ENCODE results near the gene AKR7A3.
"Not testable (repeated sequence)": the region's sequence is repeated elsewhere in the genome, so short reads cannot be mapped to it uniquely, and the experiment has no call there.

AKR7A3 gene

DNA sequence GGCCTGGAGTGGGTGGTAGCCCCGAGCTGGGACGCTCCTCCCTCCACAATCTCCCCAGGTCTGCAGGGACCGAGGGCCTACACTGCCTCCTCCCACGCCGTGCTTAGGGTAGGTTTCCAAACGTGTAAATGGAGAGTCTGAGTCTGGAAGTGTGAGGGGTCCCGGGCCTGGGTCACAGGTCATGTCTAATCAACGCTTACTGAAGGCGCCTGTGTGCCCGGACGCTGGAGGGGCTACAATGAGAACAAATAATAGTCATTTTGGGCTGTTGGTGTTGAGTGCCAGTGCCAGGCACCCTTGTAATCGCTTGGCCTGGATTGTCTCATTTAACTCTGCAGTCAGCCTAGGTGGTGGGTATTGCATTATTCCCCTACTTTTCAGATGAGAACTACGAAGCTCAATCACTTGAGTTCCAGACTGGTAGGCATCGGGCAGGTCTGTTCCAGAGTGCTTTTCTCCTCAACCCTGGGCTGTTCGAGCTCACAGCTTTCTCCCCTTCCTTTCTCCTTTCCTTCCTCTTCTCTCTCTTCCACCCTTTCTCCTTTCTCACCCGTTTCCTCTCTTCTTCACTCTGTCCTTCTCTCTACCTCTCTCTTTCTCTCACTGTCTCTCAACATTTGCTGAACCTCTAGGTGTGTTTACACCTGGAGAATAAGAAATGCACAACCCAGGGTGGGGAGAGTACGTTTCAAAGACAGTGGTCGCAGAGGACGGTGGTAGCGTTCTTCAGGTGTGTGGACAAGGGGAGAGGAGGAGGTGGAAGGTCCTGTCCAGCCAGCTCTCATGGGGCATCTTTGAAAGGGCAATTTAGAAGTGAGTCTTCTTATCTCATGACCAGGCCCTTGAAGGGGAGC, 24.4 kb upstream of the AKR7A3 start:
- H3K4me1 Mint-ChIP-seq (ENCODE audit: low read depth) = peaks cover 70% of the 10 kb centered on the region
- peak overlapping the region; percentile 75 for H3K27ac Mint-ChIP-seq
- H3K27me3 Mint-ChIP-seq = no peaks in the 10 kb centered on the region
- peak overlapping the region; percentile 87 for H3K4me3 Mint-ChIP-seq
- intact Hi-C loops (cut with micrococcal nuclease) = loop anchor here (2.0 kb wide), 1 partner anchor 62 kb away; the partner anchor contains the start of genes EMC1 and MRTO4
- peaks cover 47% of the 10 kb centered on the region for H3K36me3 Mint-ChIP-seq (ENCODE audit: low read depth)
- no peaks in the 10 kb centered on the region for H3K9me3 Mint-ChIP-seq

DNA sequence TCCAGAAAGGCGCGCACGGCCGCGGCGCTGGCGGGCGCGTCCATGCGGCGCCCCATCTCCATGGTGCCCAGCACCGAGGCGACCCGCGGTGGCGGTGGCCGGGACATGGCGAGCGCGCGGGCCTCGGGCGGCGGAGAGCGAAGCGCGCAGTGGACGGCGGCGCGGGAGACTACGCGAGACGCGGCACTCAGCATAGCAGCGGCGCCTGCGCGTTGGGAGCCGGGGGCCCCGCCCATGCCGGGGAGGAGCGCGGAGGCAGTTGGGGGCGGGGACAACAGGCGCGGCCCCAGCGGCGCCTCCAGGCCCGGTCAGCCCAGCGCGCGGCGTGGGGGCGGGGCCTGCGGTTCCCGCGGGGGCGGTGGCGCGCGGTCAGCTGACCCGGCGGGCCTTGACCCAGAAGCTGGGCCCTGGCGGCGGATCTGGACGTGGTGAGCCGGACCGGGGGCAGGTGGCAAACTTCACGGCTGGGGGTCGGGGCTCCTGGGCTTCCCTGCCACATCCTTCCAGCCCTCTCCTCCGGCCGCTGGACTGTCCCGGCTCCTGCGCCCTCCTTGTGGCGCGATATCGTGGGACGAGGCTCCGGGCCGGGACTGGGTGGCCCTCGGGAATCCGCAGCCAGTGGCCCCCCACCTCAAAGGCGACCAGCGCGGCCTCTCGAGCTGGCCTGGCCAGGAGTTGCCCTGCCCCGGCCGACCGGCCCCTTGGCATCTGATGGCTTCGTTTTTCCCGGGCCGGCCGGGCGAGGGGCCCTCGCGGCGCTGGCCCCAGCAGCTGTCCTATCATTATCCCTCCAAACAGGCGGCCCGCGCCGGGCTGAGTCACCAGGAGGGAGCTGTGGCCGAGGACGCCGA, 23.6 kb upstream of the AKR7A3 start, which contains the start of the genes AKR7A2 and SLC66A1:
AKR7A2 (minus strand) TSS at position 214 of the 851 bp plus-strand sequence; CDS start at position 194, 20 bp downstream.
SLC66A1 (plus strand) TSS at position 396 of the 851 bp plus-strand sequence. CDS start 5,352 bp downstream, outside the sequence.
- H3K9me3 Mint-ChIP-seq = no peaks in the 10 kb centered on the region
- peak within 1 kb of the TSS; percentile 75 for H3K27ac Mint-ChIP-seq
- H3K4me3 Mint-ChIP-seq = peak within 1 kb of the TSS; percentile 87
- H3K4me1 Mint-ChIP-seq (ENCODE audit: low read depth) = peaks cover 62% of the 10 kb centered on the region
- H3K36me3 Mint-ChIP-seq (ENCODE audit: low read depth) = peaks cover 47% of the 10 kb centered on the region
- intact Hi-C loops (cut with micrococcal nuclease) = loop anchor here (2.0 kb wide), 1 partner anchor 61 kb away; the partner anchor contains the start of genes EMC1 and MRTO4
- H3K27me3 Mint-ChIP-seq = no peaks in the 10 kb centered on the region

DNA sequence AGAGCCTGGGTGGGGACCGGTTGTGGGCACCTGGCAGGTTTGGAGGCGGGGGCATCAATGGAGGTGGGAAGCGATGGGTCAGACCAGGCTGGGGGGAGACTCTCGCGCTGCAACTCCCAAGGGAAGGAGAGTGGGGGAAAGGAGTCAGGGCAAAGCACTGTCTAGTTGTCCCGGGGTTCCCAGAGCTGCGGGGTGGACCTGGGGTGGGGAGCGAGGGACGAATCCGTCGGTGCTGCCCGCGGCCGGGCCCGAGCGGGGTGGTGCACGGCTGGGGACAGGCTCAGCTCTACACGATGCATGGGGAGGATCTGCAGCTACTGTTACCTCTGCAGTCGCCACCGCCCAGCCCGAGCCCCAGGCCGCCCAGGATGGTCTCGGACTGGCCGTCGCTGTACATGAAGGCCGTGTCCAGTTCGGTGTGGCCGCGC, 22.9 kb upstream of the AKR7A3 start:
- H3K4me1 Mint-ChIP-seq (ENCODE audit: low read depth) = peaks cover 57% of the 10 kb centered on the region
- intact Hi-C loops (cut with micrococcal nuclease) = no loop called here
- peak overlapping the region; percentile 75 for H3K27ac Mint-ChIP-seq
- no peaks in the 10 kb centered on the region for H3K27me3 Mint-ChIP-seq
- H3K36me3 Mint-ChIP-seq (ENCODE audit: low read depth) = peaks cover 47% of the 10 kb centered on the region
- peak overlapping the region; percentile 86 for H3K4me3 Mint-ChIP-seq
- no peaks in the 10 kb centered on the region for H3K9me3 Mint-ChIP-seq

DNA sequence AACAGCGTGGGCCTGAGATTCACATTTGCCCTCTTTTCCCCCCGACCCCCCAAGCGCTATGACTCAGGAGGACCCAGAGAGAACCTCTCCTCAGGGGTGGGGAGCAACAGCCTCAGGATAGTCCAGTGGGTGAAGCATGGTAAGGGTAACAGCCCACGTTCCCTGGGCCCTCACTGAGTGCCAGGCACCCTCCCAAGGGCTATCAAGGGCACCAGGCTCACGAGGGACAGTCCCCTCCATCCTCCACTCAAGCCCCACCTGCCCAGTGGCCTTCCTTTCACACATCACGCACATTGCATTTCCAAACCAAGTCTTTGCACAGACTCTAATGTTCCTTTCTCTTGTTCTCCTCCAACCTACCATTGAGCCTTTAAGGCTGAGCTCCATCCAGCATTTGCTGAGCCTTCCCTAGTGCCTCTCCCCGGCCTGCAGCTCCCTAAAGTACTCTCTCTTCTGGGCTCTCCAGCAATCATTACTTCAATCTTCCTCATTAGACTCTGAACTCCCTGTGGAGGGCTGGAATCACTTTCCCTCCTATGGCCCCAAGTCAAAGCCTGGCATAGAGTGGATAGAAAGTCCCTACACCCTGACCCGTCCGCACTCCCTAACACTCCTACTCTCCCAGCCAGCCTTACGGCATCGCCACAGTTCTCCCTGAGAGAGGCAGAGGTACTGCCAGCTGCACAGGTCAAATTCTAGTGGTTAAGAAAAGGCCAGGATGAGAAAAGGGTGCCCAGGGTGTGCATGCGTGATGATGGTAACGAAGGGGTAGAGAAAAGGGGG, 22.3 kb upstream of the AKR7A3 start:
- Mint-ChIP-seq H3K9me3 (no peaks in the 10 kb centered on the region), H3K4me1 (ENCODE audit: low read depth) (peaks cover 51% of the 10 kb centered on the region), H3K27ac (peak overlapping the region; percentile 75), H3K36me3 (ENCODE audit: low read depth) (peaks cover 47% of the 10 kb centered on the region), H3K27me3 (no peaks in the 10 kb centered on the region), H3K4me3 (peak overlapping the region; percentile 86)
- intact Hi-C loops (cut with micrococcal nuclease) = no loop called here

DNA sequence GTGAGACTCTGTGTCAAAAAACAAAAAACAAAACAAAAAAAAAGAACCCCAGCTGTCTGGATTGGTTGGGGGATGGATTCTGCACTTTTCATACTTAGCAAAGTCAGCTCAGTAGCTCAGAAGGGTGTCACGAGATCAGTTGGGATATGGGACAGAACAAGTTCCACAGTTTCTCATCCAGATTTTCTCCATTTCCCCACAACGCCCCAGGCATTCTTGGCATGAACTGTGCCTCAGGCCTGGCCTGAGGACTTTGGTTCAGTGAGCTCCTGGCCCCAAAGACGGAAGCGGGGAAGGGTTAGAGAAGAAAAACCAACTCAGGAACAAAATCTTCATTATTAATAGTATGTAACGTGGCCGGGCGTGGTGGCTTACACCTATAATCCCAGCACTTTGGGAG, 21.5 kb upstream of the AKR7A3 start:
- Mint-ChIP-seq H3K4me1 (ENCODE audit: low read depth) (peaks cover 42% of the 10 kb centered on the region), H3K9me3 (no peaks in the 10 kb centered on the region), H3K27ac (no peak overlapping the region), H3K36me3 (ENCODE audit: low read depth) (peaks cover 50% of the 10 kb centered on the region), H3K27me3 (no peaks in the 10 kb centered on the region), H3K4me3 (no peak overlapping the region)
- intact Hi-C loops (cut with micrococcal nuclease) = no loop called here

DNA sequence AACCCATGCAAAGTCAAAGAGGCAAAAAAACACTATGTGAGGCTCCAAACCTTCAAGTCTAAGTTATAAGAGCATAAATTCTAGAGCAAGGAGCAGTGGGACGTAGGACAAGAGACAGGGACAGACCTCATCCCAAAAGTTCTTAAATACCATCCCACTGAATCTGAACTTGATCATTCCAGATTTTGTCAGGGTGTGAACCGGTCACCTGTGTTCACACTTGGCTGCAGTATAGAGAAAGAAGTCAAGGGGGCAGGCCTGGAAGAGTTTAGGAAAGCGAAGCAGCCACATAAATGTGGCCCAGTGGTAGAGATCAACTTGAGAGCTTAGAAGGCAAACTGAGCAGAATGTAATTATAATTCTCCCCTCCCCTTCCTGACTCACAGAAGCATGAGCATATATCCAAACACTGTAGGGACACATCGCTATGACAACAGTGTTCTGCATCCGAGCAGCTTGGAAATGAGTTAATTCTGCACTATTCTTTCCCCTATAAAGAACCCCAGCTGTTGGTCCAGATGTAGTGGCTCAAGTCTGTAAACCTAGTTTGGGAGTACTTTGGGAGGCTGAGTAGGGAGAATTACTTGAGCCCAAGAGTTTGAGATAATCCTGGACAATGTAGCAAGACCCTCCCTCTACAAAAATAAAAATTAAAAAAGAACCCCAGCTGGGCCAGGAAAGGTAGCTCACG, 20.7 kb upstream of the AKR7A3 start:
- Mint-ChIP-seq H3K4me1 (ENCODE audit: low read depth) (peaks cover 34% of the 10 kb centered on the region), H3K36me3 (ENCODE audit: low read depth) (peaks cover 58% of the 10 kb centered on the region), H3K27ac (no peak overlapping the region), H3K27me3 (no peaks in the 10 kb centered on the region), H3K9me3 (no peaks in the 10 kb centered on the region), H3K4me3 (no peak overlapping the region)
- intact Hi-C loops (cut with micrococcal nuclease) = no loop called here

DNA sequence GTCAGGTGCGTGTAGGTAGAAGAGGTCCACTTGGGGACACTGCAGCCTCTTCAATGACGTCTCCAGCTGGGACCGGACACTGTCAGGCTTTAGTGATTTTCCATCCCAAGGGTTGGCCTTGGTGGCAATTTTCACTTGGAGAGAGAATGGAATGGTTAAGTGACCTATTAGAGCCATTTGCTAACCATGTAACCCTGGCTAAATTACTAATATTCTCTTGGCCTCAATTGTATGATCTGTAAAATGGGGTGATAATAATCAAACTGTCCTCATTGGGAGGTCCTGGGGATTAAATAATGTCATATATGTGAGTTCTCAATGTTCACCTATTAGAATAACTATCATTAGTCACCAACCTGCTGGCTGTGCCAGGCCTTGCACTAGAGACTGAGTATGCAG, 19.9 kb upstream of the AKR7A3 start:
- no peaks in the 10 kb centered on the region for H3K27me3 Mint-ChIP-seq
- H3K36me3 Mint-ChIP-seq (ENCODE audit: low read depth) = peaks cover 63% of the 10 kb centered on the region
- no peak overlapping the region for H3K4me3 Mint-ChIP-seq
- H3K27ac Mint-ChIP-seq = no peak overlapping the region
- H3K4me1 Mint-ChIP-seq (ENCODE audit: low read depth) = peaks cover 27% of the 10 kb centered on the region
- intact Hi-C loops (cut with micrococcal nuclease) = no loop called here
- no peaks in the 10 kb centered on the region for H3K9me3 Mint-ChIP-seq

DNA sequence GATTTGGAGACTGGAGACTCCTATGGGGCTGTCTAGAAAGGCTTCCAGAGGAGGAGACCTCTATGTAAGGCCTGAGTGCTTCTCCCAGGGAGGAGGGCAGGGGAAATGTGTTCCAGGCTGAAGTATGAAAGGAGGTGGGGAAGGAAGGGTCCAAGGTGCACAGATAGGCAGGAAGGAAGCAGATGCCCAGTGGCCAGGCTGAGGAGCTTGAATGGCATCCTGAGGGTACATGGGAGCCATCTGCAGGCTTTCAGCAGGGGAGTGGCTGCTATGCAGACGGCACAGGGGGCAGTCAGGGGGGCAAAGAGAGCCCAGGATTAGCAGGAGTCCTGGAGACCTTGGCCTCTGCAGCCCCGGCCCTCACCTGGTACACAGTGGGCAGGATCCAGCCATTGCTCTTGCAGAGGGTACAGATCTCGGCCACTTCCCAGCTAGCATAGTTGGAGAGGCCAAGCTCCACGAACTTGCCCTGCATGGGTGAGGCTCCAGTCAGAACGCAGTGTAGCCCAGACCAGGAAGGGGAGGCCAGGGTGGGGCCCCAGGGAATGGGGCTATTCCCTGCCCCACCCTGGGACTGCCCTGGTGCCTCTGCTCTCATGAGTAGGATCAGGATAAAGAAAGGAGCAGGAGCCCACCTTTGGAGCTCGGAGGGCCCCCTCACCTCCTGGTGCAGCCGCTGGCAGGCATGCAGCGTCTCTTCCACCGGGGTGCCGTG, 19.4 kb upstream of the AKR7A3 start:
- no peak overlapping the region for H3K4me3 Mint-ChIP-seq
- no peak overlapping the region for H3K27ac Mint-ChIP-seq
- H3K36me3 Mint-ChIP-seq (ENCODE audit: low read depth) = peaks cover 64% of the 10 kb centered on the region
- intact Hi-C loops (cut with micrococcal nuclease) = no loop called here
- peaks cover 21% of the 10 kb centered on the region for H3K4me1 Mint-ChIP-seq (ENCODE audit: low read depth)
- H3K9me3 Mint-ChIP-seq = no peaks in the 10 kb centered on the region
- H3K27me3 Mint-ChIP-seq = no peaks in the 10 kb centered on the region

DNA sequence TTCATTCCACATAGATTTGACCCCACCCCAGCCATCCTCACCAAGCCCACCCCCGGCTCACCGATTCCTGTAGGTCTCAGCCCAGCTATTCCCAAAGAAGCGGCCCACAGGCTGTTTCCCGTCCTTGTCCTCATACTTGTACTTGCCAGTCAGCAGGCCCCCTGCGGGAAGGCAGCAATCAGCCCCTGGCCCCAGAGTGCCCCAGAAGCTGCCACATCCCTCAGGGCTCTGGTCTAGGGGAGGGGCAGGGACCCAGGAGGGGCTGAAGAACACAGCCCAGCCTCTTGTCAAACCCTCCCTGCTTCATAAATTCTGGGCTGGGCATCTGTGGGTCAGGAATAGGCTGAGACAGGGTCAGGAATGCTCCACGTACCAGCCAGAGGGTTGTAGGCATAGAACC, 18.4 kb upstream of the AKR7A3 start:
- H3K36me3 Mint-ChIP-seq (ENCODE audit: low read depth) = peaks cover 67% of the 10 kb centered on the region
- H3K27ac Mint-ChIP-seq = no peak overlapping the region
- H3K4me3 Mint-ChIP-seq = no peak overlapping the region
- H3K4me1 Mint-ChIP-seq (ENCODE audit: low read depth) = peaks cover 20% of the 10 kb centered on the region
- H3K27me3 Mint-ChIP-seq = no peaks in the 10 kb centered on the region
- intact Hi-C loops (cut with micrococcal nuclease) = no loop called here
- no peaks in the 10 kb centered on the region for H3K9me3 Mint-ChIP-seq

DNA sequence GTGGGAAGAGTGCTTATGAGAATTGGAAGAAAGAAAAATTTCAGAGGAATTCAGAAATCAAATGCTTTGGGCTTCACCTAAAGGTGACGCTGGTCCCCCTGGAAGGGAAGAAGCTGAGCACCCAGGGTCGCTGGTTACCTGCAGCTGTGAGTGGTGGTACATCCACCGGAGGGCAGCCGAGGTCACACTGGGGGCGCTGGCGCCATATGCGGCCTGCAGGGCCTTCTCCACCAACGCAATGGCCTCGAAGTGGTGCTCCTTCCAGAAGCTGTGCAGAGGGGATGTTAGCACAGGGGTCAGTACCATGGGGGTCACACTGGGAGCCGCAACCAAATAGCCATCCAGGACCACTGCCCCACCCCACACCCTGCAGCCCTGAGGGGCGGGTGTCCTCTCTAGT, 17.3 kb upstream of the AKR7A3 start:
- no peaks in the 10 kb centered on the region for H3K9me3 Mint-ChIP-seq
- no peaks in the 10 kb centered on the region for H3K27me3 Mint-ChIP-seq
- H3K4me1 Mint-ChIP-seq (ENCODE audit: low read depth) = peaks cover 14% of the 10 kb centered on the region
- intact Hi-C loops (cut with micrococcal nuclease) = no loop called here
- H3K4me3 Mint-ChIP-seq = no peak overlapping the region
- peaks cover 67% of the 10 kb centered on the region for H3K36me3 Mint-ChIP-seq (ENCODE audit: low read depth)
- no peak overlapping the region for H3K27ac Mint-ChIP-seq

DNA sequence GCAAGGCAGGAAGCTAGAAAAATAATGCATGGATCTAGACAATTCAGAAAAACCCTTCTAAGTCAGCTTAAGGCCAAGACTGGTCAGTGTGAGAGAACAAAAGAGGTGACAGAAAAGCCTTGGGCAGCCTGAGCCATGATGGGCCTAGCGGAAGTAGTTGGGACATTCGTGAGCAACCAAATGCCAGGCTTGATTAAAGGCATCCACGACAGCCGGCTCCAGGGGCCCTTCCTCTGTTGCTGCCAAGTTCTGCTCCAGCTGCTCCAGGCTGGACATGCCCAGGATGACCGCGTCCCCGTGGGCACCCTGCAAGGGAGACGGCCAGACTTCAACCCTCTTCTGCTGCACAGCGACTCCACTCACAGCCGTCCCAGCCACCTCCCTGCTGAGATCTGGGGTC, 15.5 kb upstream of the AKR7A3 start:
- intact Hi-C loops (cut with micrococcal nuclease); H3K4me1 Mint-ChIP-seq (ENCODE audit: low read depth); H3K4me3 Mint-ChIP-seq; H3K9me3 Mint-ChIP-seq; H3K27me3 Mint-ChIP-seq; H3K27ac Mint-ChIP-seq: not testable (repeated sequence)
- H3K36me3 Mint-ChIP-seq (ENCODE audit: low read depth) = peaks cover 67% of the 10 kb centered on the region

DNA sequence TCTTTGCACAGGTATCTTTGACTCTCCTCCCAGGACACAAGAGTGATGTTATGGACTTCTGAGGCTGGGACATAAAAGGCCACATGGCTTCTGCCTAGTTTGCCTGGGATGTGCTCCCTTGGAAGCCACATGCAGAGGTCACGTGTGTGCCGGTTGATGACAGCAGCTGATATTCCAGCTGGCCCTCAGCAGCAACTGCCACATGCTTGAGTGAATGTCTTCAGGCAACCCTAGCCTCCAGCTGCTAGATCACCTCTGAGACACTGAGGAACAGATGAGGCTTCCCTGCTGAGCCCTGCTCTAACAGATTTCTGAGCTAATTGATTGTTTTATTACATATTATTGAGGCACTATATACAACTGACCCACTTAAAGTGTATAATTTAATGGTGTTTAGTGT, 11.6 kb upstream of the AKR7A3 start:
- Mint-ChIP-seq H3K4me1 (ENCODE audit: low read depth) (no peaks in the 10 kb centered on the region), H3K9me3 (peaks cover 17% of the 10 kb centered on the region), H3K27me3 (no peaks in the 10 kb centered on the region), H3K36me3 (ENCODE audit: low read depth) (peaks cover 32% of the 10 kb centered on the region), H3K27ac (no peak overlapping the region), H3K4me3 (no peak overlapping the region)
- intact Hi-C loops (cut with micrococcal nuclease) = no loop called here
